GM18508 (cell line): Measurements from ENCODE around the gene MYPN.

Experiments
- ATAC-seq: cut with Tn5 transposase; IDR thresholded peaks from one replicate; pipeline ENCODE4 v1.9.1; 2021; ENCODE audit warnings: moderate number of reproducible peaks; ENCODE audit not compliant: insufficient read depth, unreplicated experiment

MYPN gene

DNA sequence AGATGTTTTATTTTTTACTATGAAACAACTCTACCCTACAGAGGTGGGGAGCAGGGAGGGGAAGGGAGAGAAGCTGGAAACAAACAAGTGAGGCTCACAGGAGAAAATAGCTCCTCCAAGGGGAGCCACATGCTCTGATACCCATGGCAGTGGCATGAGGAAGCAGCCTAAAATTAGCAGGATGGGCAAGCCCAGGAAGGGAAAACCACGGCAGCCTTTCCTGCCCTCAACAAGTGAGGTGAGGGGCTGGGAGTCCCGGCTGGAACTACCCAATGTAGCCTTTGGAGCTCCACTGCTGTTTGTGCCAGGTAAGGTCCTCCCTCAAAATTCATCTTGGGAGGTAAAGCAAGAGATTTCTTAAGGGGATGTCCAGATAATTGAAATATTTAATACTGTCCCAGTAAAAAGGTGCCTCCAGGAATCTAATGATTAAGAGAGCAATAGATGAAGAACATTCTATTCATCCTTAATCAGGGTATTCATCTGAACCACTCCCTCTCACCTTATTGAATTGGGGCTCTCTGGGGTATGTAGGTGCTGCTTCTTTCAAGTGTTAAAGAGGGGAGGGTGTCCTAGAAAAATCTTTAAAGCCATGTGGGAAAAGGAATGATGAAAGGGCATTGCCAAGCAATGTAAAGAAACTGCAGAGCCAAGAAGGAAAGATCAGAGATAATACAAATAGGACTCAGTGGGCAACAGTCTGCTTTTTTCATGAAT is 21.4 kb upstream of the MYPN start:
- no peak for ATAC-seq

- no peak for ATAC-seq
These were observed 20.5 kb upstream of the MYPN start for GRCh38 chr10:68088740-68089139.

GRCh38 chr10:68090586-68090985 is 18.7 kb upstream of the MYPN start:
- no peak for ATAC-seq

DNA sequence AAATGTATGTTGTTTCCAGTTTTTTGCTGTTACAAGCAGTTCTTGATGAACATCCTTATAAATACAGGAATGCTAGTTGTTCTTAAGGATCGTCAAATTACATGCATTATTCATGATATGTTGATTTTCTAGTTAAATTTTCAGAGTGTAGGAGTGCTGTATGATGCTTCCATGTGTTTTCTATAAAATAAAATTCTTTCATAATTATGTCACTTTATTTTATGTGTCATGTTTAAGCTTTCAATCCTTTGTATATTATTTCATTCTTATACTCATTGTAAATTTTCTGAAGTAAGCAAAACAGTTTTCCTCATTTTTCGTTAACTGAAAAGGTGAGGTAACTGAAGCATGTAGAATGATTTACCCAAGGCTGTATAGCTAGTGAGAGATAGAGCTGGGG is 16.8 kb upstream of the MYPN start:
- ATAC-seq: no peak

- no peak for ATAC-seq
These were observed 14.1 kb upstream of the MYPN start for GRCh38 chr10:68095153-68095552.

DNA sequence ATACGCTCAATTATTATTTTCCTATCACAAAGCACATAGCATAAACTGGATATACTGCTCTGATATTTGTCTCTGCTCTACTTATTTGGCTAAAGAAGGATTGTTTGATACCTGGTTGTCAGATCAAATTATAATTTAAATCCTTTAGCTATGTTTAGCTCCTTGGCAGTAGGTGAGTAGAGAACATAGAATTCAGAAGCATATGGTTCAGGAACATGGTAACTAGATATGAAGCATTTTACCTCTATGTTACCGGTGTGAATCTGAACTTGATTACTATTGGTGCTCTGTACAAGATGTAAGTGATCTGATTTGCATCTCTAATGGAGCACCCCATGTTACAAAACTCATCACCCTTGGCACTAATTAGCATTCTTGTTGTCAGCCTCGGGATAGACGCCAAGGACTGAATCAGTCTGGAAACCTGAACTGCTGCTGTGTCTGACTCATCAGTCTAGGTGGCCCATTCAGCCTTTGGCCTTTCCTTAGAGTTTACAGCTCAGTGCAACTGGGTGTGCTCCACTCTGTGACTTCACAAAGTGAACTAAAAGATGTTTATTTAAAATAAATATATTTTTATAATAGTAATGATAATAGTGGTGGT is 12.3 kb upstream of the MYPN start:
- no peak for ATAC-seq

DNA sequence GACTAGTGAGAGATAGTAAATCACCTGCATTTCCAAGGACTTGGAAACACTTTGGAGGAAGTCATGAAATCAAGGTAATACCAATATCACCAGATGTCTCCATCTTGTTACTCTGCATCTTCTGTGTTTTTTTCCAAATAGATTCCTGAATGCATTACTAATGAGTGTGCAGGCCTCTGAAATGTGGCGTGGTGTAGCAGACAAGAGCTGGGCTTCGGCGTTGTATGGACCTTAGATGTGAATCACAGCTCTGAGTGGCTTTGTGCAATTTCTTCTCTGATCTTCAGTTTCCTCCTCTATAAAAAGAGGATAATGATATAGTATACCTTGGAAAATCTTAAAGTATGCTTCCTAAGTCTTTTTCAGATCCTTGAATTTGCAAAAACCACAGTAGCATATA is 9.6 kb upstream of the MYPN start:
- ATAC-seq: no peak

- no peak for ATAC-seq
These were observed 8.2 kb upstream of the MYPN start for GRCh38 chr10:68101066-68101465.

GRCh38 chr10:68103261-68103878 is 5.9 kb upstream of the MYPN start:
- ATAC-seq: no peak

GRCh38 chr10:68103901-68104300 is 5.4 kb upstream of the MYPN start:
- no peak for ATAC-seq

DNA sequence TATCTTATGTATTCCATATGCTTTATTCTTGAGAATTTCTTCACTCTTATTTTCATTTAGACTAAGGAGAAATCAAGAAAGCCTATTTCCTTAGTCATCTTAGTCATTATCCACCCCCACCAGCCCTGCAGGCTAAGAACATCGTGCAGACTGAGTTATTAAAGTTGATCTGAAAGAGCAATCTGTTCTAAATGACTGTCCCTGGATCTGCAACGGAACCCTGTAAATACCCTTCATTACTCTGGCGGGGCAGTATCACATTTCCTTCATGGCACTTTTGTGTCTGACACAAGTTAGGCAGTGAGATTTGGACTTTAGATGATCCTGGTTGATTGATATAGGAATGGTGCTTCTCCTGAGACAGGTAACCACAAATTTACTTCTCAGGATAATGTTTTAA is 3.5 kb upstream of the MYPN start:
- no peak for ATAC-seq

DNA sequence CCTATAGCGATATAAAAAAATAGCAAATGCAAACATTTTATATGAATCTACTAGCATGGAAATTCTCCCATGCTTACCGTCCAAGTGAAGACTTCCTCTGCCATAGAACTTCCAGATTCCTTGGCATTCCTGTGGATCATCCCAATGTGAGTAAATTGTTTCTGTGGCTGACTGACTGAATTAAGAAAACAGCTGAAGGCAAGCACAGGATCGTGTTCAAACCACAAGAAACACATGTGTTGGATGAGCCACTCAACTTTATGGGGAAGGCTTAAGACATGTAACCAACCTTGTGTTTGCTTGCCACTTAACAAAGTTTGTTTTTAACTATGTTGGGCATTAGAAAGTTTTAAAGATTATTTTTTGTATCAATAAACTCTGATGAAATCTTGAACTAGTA is 2.6 kb upstream of the MYPN start:
- no peak for ATAC-seq

GRCh38 chr10:68107651-68108050 is 1.6 kb upstream of the MYPN start:
- no peak for ATAC-seq

DNA sequence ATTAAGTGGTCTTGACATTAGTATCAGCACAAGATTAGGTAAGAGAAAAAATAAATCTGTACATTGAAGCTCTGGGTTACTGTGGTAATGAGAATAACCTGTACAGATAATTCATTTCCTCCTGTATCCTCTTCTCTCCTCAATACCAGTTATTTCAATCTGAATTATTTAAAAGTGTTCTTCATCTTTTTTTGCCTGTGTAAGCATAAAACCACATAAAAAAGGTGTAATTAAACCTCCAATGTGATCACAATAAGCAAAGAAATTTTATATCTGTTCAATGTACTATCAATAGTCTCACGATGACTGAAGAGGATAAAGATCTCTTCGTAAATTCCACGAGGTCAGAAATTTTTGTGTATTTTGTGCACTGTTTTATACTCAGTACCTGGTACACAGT is 1.2 kb upstream of the MYPN start:
- no peak for ATAC-seq

DNA sequence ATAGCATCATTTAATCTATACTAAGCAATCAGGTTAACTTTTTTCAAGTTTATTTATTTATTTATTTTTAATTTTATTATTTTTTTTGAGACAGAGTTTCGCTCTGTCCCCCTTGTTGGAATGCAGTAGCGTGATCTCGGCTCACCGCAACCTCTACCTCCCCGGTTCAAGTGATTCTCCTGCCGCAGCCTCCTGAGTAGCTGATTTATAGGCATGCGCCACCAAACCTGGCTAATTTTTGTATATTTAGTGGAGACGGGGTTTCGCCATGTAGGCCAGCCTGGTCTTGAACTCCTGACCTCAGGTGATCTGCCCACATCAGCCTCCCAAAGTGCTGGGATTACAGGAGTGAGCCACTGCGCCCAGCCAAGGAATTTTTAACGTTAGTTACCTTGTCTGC is 635 bp upstream of the MYPN start:
- ATAC-seq: no peak

DNA sequence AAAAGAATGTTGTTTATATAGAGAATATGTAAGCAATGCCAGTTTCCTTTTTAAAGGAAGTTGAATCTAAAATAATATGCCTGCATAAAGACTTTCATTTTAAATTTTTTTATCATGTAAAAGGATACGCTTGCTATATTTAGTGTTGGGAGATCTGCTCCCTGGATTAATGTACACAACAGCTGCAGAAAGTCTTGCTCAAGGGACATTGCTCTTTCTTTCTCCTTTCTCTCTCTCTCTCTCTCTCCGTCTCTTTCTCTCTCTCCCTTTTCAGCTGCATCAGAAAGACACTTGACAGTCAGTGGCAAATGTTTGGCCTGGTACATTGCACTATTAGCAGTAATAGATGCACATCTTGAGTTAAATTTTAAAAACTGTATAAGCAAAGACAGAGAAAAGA is 739 bp downstream of the MYPN start:
- no peak for ATAC-seq

- ATAC-seq: no peak
These were observed 2.3 kb downstream of the MYPN start for GRCh38 chr10:68111584-68111983.

- no peak for ATAC-seq
These were observed 3.5 kb downstream of the MYPN start for GRCh38 chr10:68112837-68113236.

GRCh38 chr10:68118657-68119056 is 9.4 kb downstream of the MYPN start:
- ATAC-seq: no peak

GRCh38 chr10:68121020-68121743 is 11.9 kb downstream of the MYPN start:
- no peak for ATAC-seq

DNA sequence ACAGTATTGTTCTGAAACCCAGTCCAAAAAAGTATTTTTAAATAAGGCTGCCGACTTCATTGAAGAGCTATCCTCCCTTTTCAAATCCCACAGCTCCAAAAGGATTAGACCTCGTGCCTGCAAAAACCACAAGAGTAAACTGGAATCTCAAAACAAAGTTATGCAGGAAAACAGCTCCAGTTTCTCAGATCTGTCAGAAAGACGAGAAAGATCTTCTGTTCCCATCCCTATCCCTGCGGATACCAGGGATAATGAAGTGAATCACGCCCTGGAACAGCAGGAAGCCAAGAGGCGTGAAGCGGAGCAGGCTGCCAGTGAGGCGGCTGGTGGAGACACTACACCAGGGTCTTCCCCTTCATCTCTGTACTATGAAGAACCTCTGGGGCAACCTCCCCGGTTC is 12.6 kb downstream of the MYPN start:
- no peak for ATAC-seq
